ENCODE data around the gene PREX1. TPM values are rescaled to one million over a fixed set of nuclear protein-coding genes. Genes with fewer than 3 reads are reported as not detected.

The PREX1 gene
- total RNA-seq, 1 experiment from 2014 or later, result 9.5 TPM

- Histone ChIP-seq H3K9me3 (no peaks in the 10 kb centered on the region), H3K36me3 (ENCODE audit: control insufficient read depth, insufficient read depth, low read length) (no peaks in the 10 kb centered on the region), H3K4me1 (peaks cover 8% of the 10 kb centered on the region), H3K4me3 (ENCODE audit: low read depth, low read length) (no peak overlapping the region), H3K27me3 (replicated peaks; ENCODE audit: control insufficient read depth, insufficient read depth, low read length) (no peaks in the 10 kb centered on the region)
- TF ChIP-seq CTCF (IDR thresholded peaks at IDR 0.05; ENCODE audit: insufficient read depth in 1 of 2, low read depth in 1 of 2, low read length in 1 of 2, severe bottlenecking in 1 of 2, unreplicated experiment in 1 of 2), result no peak
- Mint-ChIP-seq H3K9me3 (ENCODE audit: unreplicated experiment) (no peaks in the 10 kb centered on the region), H3K4me3 (ENCODE audit: unreplicated experiment) (no peak overlapping the region), H3K27ac (ENCODE audit: unreplicated experiment) (no peak overlapping the region), H3K36me3 (ENCODE audit: insufficient read depth, unreplicated experiment) (no peaks in the 10 kb centered on the region), H3K4me1 (ENCODE audit: low read depth, unreplicated experiment) (peaks cover 16% of the 10 kb centered on the region), H3K27me3 (ENCODE audit: insufficient read depth, unreplicated experiment) (no peaks in the 10 kb centered on the region)
- no TSS peak for BruUV-seq (replicated peaks)
- POLR2A ChIA-PET, result no interaction called here
- CTCF ChIA-PET, result no interaction called here
- intact Hi-C loops (cut with micrococcal nuclease; ENCODE audit: unreplicated experiment), result no loop called here
- DNase-seq, result no peak
These were observed 124.1 kb downstream of the PREX1 start for GRCh38 chr20:48703511-48704219.

GRCh38 chr20:48703107-48703506, 124.7 kb downstream of the PREX1 start:
- Mint-ChIP-seq H3K4me3 (ENCODE audit: unreplicated experiment) (no peak overlapping the region), H3K4me1 (ENCODE audit: low read depth, unreplicated experiment) (peaks cover 18% of the 10 kb centered on the region), H3K27ac (ENCODE audit: unreplicated experiment) (no peak overlapping the region), H3K9me3 (ENCODE audit: unreplicated experiment) (no peaks in the 10 kb centered on the region), H3K27me3 (ENCODE audit: insufficient read depth, unreplicated experiment) (no peaks in the 10 kb centered on the region), H3K36me3 (ENCODE audit: insufficient read depth, unreplicated experiment) (no peaks in the 10 kb centered on the region)
- no peak for TF ChIP-seq CTCF (IDR thresholded peaks at IDR 0.05; ENCODE audit: insufficient read depth in 1 of 2, low read depth in 1 of 2, low read length in 1 of 2, severe bottlenecking in 1 of 2, unreplicated experiment in 1 of 2)
- H3K9me3 ChIP-seq, result no peaks in the 10 kb centered on the region
- no peak overlapping the region for H3K4me3 ChIP-seq (ENCODE audit: low read depth, low read length)
- CTCF ChIA-PET, result no interaction called here
- POLR2A ChIA-PET, result no interaction called here
- no peak for DNase-seq
- no peaks in the 10 kb centered on the region for H3K27me3 ChIP-seq (replicated peaks; ENCODE audit: control insufficient read depth, insufficient read depth, low read length)
- no TSS peak for BruUV-seq (replicated peaks)
- no peaks in the 10 kb centered on the region for H3K36me3 ChIP-seq (ENCODE audit: control insufficient read depth, insufficient read depth, low read length)
- intact Hi-C loops (cut with micrococcal nuclease; ENCODE audit: unreplicated experiment), result no loop called here
- H3K4me1 ChIP-seq, result peaks cover 14% of the 10 kb centered on the region

GRCh38 chr20:48702455-48702913, 125.3 kb downstream of the PREX1 start:
- H3K36me3 ChIP-seq (ENCODE audit: control insufficient read depth, insufficient read depth, low read length), result no peaks in the 10 kb centered on the region
- intact Hi-C loops (cut with micrococcal nuclease; ENCODE audit: unreplicated experiment), result no loop called here
- POLR2A ChIA-PET, result no interaction called here

More at GRCh38 chr20:48702455-48702913, 125.3 kb downstream of the PREX1 start:
- Histone ChIP-seq H3K9me3 (no peaks in the 10 kb centered on the region), H3K27me3 (replicated peaks; ENCODE audit: control insufficient read depth, insufficient read depth, low read length) (no peaks in the 10 kb centered on the region), H3K4me1 (peaks cover 19% of the 10 kb centered on the region), H3K4me3 (ENCODE audit: low read depth, low read length) (no peak overlapping the region)
- H3K27me3 Mint-ChIP-seq (ENCODE audit: insufficient read depth, unreplicated experiment), result no peaks in the 10 kb centered on the region
- BruUV-seq (replicated peaks), result no TSS peak
- H3K4me1 Mint-ChIP-seq (ENCODE audit: low read depth, unreplicated experiment), result peaks cover 19% of the 10 kb centered on the region
- TF ChIP-seq CTCF (IDR thresholded peaks at IDR 0.05; ENCODE audit: insufficient read depth in 1 of 2, low read depth in 1 of 2, low read length in 1 of 2, severe bottlenecking in 1 of 2, unreplicated experiment in 1 of 2), result no peak
- H3K36me3 Mint-ChIP-seq (ENCODE audit: insufficient read depth, unreplicated experiment), result no peaks in the 10 kb centered on the region
- CTCF ChIA-PET, result no interaction called here
- H3K27ac Mint-ChIP-seq (ENCODE audit: unreplicated experiment), result no peak overlapping the region
- H3K4me3 Mint-ChIP-seq (ENCODE audit: unreplicated experiment), result no peak overlapping the region
- no peak for DNase-seq
- no peaks in the 10 kb centered on the region for H3K9me3 Mint-ChIP-seq (ENCODE audit: unreplicated experiment)

All from Caco-2 (cell line).